HEK293T (cell line): ENCODE measurements around the gene GFOD2.

Experiments
- BHLHE40 ChIP-seq: fragments of 450-650 bp; IDR thresholded peaks from 2 replicates; pipeline ENCODE4 v1.6.1; 2016; ENCODE audit warnings: mild to moderate bottlenecking, moderate library complexity, borderline replicate concordance
- FOXM1 ChIP-seq: fragments of 450-650 bp; IDR thresholded peaks from 2 replicates; pipeline ENCODE4 v1.6.1; 2017; ENCODE audit warnings: mild to moderate bottlenecking, borderline replicate concordance
- TARDBP ChIP-seq: fragments of 450-650 bp; IDR thresholded peaks from 2 replicates; pipeline ENCODE4 v1.6.1; 2016

- TF ChIP-seq TARDBP: no peak
- no peak for TF ChIP-seq FOXM1
- TF ChIP-seq BHLHE40: no peak
Observed at GRCh38 chr16:67662653-67663010, 56.5 kb downstream of the GFOD2 start.
